Measurements from ENCODE around the gene HAGH.
A peak's percentile ranks its signal among the peaks of the same experiment; 100 is the strongest.

The HAGH gene

DNA sequence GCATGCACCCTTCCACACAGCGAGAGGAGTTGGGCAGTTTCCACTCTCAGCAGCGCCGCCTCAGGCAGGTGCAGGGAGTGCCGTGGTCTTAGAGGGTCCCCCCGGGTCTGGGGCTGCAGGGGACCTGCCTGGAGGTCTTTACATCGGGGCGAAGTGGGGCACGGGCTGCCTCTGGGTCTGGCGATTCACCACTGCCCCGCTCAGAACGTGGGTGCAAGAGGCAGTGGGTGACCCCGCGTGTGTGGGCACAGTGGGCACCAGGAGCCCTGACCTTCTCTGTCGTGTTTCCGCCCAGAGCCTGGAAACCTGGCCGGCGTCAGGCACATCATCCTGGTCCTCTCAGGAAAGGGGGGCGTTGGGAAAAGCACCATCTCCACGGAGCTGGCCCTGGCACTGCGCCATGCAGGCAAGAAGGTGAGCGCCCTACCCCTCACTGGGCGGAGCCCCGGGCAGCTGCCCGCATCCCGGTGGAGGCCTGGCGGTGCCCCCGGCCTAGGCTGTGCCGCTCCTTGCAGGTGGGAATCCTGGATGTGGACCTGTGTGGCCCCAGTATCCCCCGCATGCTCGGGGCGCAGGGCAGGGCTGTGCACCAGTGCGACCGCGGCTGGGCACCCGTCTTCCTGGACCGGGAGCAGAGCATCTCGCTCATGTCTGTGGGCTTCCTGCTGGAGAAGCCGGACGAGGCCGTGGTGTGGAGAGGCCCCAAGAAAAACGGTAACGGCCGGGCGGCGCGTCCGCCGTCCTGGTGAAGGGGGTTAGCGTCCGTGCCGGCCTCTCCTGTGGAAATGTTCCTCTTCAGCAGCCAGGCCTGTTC, 40.2 kb downstream of the HAGH start:
- FAIRE-seq: no peak
- TF ChIP-seq, protein P1, sequence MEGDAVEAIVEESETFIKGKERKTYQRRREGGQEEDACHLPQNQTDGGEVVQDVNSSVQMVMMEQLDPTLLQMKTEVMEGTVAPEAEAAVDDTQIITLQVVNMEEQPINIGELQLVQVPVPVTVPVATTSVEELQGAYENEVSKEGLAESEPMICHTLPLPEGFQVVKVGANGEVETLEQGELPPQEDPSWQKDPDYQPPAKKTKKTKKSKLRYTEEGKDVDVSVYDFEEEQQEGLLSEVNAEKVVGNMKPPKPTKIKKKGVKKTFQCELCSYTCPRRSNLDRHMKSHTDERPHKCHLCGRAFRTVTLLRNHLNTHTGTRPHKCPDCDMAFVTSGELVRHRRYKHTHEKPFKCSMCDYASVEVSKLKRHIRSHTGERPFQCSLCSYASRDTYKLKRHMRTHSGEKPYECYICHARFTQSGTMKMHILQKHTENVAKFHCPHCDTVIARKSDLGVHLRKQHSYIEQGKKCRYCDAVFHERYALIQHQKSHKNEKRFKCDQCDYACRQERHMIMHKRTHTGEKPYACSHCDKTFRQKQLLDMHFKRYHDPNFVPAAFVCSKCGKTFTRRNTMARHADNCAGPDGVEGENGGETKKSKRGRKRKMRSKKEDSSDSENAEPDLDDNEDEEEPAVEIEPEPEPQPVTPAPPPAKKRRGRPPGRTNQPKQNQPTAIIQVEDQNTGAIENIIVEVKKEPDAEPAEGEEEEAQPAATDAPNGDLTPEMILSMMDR (IDR thresholded peaks at IDR 0.05; ENCODE audit: insufficient read depth, missing control alignments): no peak
- DNase-seq (ENCODE audit: insufficient read length, low spot score): no peak

- no peak for DNase-seq (ENCODE audit: insufficient read length, low spot score)
- no peak for FAIRE-seq
- TF ChIP-seq, protein P1 (IDR thresholded peaks at IDR 0.05; ENCODE audit: insufficient read depth, missing control alignments): no peak
These were observed 40.8 kb downstream of the HAGH start for GRCh38 chr16:1785846-1786170.

DNA sequence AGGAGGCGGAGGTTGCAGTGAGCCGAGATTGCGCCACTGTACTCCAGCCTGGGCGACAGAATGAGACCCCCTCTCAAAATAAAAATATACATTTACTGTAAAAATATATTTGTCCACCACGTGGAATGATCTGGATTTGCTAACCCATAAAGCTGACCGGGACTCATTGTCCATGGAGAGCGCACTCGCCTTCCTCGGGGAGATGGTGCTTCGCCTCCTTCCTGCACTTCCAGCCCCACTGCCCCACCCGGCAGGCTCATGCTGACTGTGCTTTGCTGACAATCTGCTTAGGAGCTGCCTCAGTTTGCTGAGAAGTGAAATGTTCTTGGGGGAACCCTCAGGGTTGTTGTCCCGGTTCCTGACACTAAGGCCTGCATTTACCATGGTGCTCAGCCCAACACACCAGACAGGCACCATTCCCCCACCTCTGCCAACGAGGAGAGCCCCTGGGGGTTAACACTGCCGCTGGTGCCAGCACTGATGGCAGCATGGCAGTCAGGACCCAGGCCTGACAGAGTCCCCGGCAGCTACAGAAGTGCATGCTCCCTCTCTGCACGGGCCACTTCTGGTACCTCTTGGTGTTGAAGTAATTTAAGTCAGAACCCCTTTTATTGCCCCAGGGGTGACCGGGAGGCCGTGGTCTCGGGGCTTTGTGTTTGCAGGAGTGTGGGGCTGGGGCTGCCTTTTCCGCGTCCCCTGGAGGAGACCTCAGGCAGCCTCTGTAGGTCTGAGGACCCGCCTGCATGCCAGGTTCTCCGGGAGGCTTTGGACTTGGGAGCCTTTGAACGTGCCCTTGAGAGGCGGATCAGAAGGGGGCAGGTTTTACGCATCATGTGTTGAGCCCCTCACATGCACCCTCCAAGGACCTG, 41.4 kb downstream of the HAGH start:
- DNase-seq (ENCODE audit: insufficient read length, low spot score) (no peak), FAIRE-seq (no peak)
- TF ChIP-seq, protein P1 (IDR thresholded peaks at IDR 0.05; ENCODE audit: insufficient read depth, missing control alignments): no peak

- FAIRE-seq (peak; percentile 92), DNase-seq (ENCODE audit: insufficient read length, low spot score) (peak; percentile 99)
- TF ChIP-seq, protein P1 (IDR thresholded peaks at IDR 0.05; ENCODE audit: insufficient read depth, missing control alignments): no peak
These were observed 44.0 kb downstream of the HAGH start, which contains the start of the genes NUBP2 and SPSB3 for GRCh38 chr16:1782408-1783264. Gene NUBP2 (plus strand): TSS chr16:1782960. CDS start chr16:1783021, 61 bp downstream. Gene SPSB3 (minus strand): TSS chr16:1782571. CDS start chr16:1781483, 1,088 bp downstream.

DNA sequence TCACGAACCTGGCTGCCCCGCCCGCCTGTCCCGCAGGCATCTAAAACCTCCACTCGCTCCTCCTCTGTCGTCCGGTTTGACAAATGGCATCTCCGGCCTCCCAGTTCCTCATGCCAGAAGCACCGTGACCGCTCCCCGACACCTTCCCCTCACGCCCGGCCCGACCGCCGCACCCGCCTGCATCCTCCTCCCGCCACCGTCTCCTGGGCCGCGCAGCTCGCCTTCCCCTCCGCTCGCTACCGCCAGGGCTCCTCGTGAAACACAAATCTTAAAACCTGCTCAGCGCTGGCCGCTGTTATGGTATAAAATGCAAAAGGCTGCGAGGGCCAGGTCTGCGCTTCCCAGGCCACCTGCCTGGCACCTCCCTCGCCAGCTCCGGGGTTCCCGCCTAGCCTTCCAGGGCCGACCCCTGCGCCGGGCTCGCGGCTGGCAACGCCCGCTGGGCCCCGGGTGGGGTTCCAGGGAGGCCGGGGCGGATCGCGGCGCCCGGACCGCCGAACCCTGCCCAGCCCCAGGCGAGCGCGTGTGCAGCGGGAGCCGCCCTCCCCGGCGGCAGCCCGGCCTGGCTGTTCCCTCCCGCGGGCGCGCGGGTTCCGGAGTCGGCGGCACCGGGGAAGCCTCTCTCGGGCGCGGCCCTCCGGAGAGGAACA, 44.7 kb downstream of the HAGH start:
- FAIRE-seq: no peak
- no peak for DNase-seq (ENCODE audit: insufficient read length, low spot score)
- TF ChIP-seq, protein P1 (IDR thresholded peaks at IDR 0.05; ENCODE audit: insufficient read depth, missing control alignments): no peak

- no peak for DNase-seq (ENCODE audit: insufficient read length, low spot score)
- no peak for FAIRE-seq
- TF ChIP-seq, protein P1 (IDR thresholded peaks at IDR 0.05; ENCODE audit: insufficient read depth, missing control alignments): no peak
These were observed 45.4 kb downstream of the HAGH start for GRCh38 chr16:1781254-1781653.

Data from D721Med (cell line).